ENCODE data around the gene PLAC9. TPM values are rescaled to one million over a fixed set of nuclear protein-coding genes. Genes with fewer than 3 reads are reported as not detected.
"Not testable (repeated sequence)": the region's sequence is repeated elsewhere in the genome, so short reads cannot be mapped to it uniquely, and the experiment has no call there.

PLAC9 gene
- total RNA-seq, 1 donor from 2014 or later = 1.5 TPM

DNA sequence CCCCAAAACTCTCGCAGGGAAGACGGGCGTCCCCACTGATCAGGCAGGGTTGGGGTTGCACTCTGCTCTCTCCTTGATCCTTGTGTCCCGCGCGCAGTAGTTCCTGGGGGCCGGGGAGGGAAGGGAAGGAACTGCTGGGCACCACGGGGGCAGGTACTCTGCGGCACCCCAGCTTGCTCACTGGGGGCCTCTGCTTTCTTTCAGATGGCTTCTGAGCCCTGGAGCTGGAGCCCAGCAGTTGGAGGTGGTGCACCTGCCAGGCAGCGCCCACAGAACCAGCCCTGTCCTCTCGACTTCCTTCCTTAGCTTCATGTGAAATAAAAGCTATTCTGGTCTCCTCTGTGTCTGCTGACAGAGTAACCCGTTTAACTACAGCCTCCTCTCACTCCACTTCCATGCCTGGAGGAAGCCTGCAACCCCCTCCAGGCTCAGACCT is 12.2 kb downstream of the PLAC9 start:
- Mint-ChIP-seq H3K4me1 (ENCODE audit: low read depth, unreplicated experiment) (peaks cover 6% of the 10 kb centered on the region), H3K27me3 (ENCODE audit: low read depth, unreplicated experiment) (peaks cover 15% of the 10 kb centered on the region), H3K9me3 (ENCODE audit: unreplicated experiment) (no peaks in the 10 kb centered on the region), H3K27ac (ENCODE audit: unreplicated experiment) (no peak overlapping the region), H3K4me3 (ENCODE audit: unreplicated experiment) (no peak overlapping the region), H3K36me3 (ENCODE audit: low read depth, unreplicated experiment) (peaks cover 4% of the 10 kb centered on the region)
- H3K4me3 ChIP-seq (ENCODE audit: insufficient read depth, low read depth, low read length) = no peak overlapping the region
- no peaks in the 10 kb centered on the region for H3K79me2 ChIP-seq (ENCODE audit: insufficient read depth, low read length)
- DNase-seq (ENCODE audit: low read depth) (no peak), FAIRE-seq (no peak)
- no peaks in the 10 kb centered on the region for H4K20me1 ChIP-seq (ENCODE audit: insufficient read depth, low read length)
- H2AFZ ChIP-seq (ENCODE audit: low read depth, low read length) = no peak overlapping the region
- no peak overlapping the region for H3K27ac ChIP-seq (ENCODE audit: low read depth, low read length)
- no peaks in the 10 kb centered on the region for H3K27me3 ChIP-seq (ENCODE audit: insufficient read depth, low read length)
- H3K9ac ChIP-seq (ENCODE audit: low read length) = no peak overlapping the region
- no peaks in the 10 kb centered on the region for H3K36me3 ChIP-seq (ENCODE audit: insufficient read depth, low read length)
- TF ChIP-seq, protein P1, sequence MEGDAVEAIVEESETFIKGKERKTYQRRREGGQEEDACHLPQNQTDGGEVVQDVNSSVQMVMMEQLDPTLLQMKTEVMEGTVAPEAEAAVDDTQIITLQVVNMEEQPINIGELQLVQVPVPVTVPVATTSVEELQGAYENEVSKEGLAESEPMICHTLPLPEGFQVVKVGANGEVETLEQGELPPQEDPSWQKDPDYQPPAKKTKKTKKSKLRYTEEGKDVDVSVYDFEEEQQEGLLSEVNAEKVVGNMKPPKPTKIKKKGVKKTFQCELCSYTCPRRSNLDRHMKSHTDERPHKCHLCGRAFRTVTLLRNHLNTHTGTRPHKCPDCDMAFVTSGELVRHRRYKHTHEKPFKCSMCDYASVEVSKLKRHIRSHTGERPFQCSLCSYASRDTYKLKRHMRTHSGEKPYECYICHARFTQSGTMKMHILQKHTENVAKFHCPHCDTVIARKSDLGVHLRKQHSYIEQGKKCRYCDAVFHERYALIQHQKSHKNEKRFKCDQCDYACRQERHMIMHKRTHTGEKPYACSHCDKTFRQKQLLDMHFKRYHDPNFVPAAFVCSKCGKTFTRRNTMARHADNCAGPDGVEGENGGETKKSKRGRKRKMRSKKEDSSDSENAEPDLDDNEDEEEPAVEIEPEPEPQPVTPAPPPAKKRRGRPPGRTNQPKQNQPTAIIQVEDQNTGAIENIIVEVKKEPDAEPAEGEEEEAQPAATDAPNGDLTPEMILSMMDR (IDR thresholded peaks at IDR 0.05; ENCODE audit: insufficient read depth, low read depth, low read length) = no peak
- TF ChIP-seq EZH2 (IDR thresholded peaks at IDR 0.05; ENCODE audit: insufficient read depth, low read length) = no peak
- no peaks in the 10 kb centered on the region for H3K9me3 ChIP-seq (ENCODE audit: insufficient read depth, low read depth, low read length)
- peaks cover 8% of the 10 kb centered on the region for H3K4me1 ChIP-seq (ENCODE audit: insufficient read depth, low read length)
- H3K4me2 ChIP-seq (ENCODE audit: low read length) = no peak overlapping the region

DNA sequence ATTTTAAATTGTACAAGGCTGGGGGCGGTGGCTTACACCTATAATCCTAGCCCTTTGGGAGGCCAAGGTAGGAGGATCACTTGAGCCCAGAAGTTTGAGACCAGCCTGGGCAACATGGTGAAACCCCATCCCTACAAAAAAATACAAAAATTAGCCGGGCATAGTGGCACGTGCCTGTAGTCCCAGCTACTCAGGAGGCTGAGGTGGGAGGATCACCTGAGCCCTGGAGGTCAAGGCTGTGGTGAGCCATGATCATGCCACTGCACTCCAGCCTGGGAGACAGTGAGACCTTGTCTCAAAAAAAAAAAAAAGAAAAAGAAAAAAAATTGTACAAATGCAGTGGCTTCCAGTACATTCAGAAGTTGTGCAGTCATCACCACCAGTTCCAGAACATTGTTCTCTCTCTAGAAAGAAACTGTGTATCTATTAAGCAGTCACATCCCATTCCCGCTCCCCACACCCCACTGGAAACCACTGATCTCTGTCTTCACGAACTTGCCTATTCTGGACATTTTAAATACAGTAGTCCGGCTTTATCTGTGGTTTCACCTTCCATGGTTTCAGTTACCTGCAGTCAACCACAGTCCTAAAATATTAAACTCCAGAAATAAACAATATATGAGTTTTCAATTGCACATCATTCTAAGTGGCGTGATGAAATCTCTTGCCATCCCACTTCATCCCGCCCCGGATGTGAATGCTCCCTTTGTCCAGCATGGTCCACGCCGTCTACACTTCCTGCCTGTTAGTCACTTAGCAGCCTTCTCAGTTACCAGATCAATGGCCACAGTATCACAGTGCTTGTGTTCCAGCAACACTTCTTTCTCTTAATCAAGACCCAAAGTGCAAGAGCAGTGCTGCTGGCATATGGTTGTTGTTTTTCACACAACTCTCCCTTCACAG is 13.1 kb downstream of the PLAC9 start:
- peak; percentile 26 for FAIRE-seq
- H3K9ac ChIP-seq (ENCODE audit: low read length); H3K27ac ChIP-seq (ENCODE audit: low read depth, low read length); H3K36me3 Mint-ChIP-seq (ENCODE audit: low read depth, unreplicated experiment); H3K4me3 ChIP-seq (ENCODE audit: insufficient read depth, low read depth, low read length); H3K79me2 ChIP-seq (ENCODE audit: insufficient read depth, low read length); H3K9me3 Mint-ChIP-seq (ENCODE audit: unreplicated experiment); H3K4me1 ChIP-seq (ENCODE audit: insufficient read depth, low read length); H3K27me3 ChIP-seq (ENCODE audit: insufficient read depth, low read length); H3K4me1 Mint-ChIP-seq (ENCODE audit: low read depth, unreplicated experiment); H3K9me3 ChIP-seq (ENCODE audit: insufficient read depth, low read depth, low read length); H2AFZ ChIP-seq (ENCODE audit: low read depth, low read length); H4K20me1 ChIP-seq (ENCODE audit: insufficient read depth, low read length); H3K36me3 ChIP-seq (ENCODE audit: insufficient read depth, low read length): not testable (repeated sequence)
- peak overlapping the region; percentile 53 for H3K27ac Mint-ChIP-seq (ENCODE audit: unreplicated experiment)
- peak; percentile 76 for DNase-seq (ENCODE audit: low read depth)
- peaks cover 10% of the 10 kb centered on the region for H3K27me3 Mint-ChIP-seq (ENCODE audit: low read depth, unreplicated experiment)
- peak overlapping the region; percentile 36 for H3K4me3 Mint-ChIP-seq (ENCODE audit: unreplicated experiment)
- H3K4me2 ChIP-seq (ENCODE audit: low read length) = peak overlapping the region; percentile 28

DNA sequence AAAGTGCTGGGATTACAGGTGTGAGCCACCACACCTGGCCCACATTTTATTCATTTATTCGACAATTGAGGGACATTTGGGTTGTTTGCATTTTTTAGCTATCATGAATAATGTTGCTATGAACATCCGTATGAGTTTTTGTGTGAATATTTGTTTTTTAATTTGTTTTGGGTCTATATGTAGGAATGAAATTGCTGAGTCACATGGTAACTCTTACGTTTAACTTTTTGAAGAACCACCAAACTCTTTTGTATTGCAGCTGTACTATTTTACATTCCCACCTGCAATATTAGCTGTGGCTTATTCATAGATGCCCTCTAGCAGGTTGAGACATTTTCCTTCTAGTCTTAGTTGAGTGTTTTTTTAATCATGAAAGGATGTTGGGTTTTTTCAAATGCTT is 14.4 kb downstream of the PLAC9 start:
- Histone ChIP-seq H3K4me2 (ENCODE audit: low read length) (no peak overlapping the region), H4K20me1 (ENCODE audit: insufficient read depth, low read length) (peaks cover 3% of the 10 kb centered on the region), H3K4me3 (ENCODE audit: insufficient read depth, low read depth, low read length) (no peak overlapping the region), H2AFZ (ENCODE audit: low read depth, low read length) (no peak overlapping the region), H3K27ac (ENCODE audit: low read depth, low read length) (no peak overlapping the region), H3K36me3 (ENCODE audit: insufficient read depth, low read length) (peaks cover 2% of the 10 kb centered on the region), H3K27me3 (ENCODE audit: insufficient read depth, low read length) (no peaks in the 10 kb centered on the region), H3K9ac (ENCODE audit: low read length) (no peak overlapping the region), H3K4me1 (ENCODE audit: insufficient read depth, low read length) (peaks cover 8% of the 10 kb centered on the region), H3K79me2 (ENCODE audit: insufficient read depth, low read length) (no peaks in the 10 kb centered on the region), H3K9me3 (ENCODE audit: insufficient read depth, low read depth, low read length) (no peaks in the 10 kb centered on the region)
- FAIRE-seq = no peak
- peaks cover 9% of the 10 kb centered on the region for H3K36me3 Mint-ChIP-seq (ENCODE audit: low read depth, unreplicated experiment)
- TF ChIP-seq EZH2 (IDR thresholded peaks at IDR 0.05; ENCODE audit: insufficient read depth, low read length) = no peak
- TF ChIP-seq, protein P1 (IDR thresholded peaks at IDR 0.05; ENCODE audit: insufficient read depth, low read depth, low read length) = no peak
- no peak overlapping the region for H3K27ac Mint-ChIP-seq (ENCODE audit: unreplicated experiment)
- H3K4me1 Mint-ChIP-seq (ENCODE audit: low read depth, unreplicated experiment) = peaks cover 8% of the 10 kb centered on the region
- no peak overlapping the region for H3K4me3 Mint-ChIP-seq (ENCODE audit: unreplicated experiment)
- DNase-seq (ENCODE audit: low read depth) = no peak
- H3K27me3 Mint-ChIP-seq (ENCODE audit: low read depth, unreplicated experiment) = peaks cover under 1% of the 10 kb centered on the region
- no peaks in the 10 kb centered on the region for H3K9me3 Mint-ChIP-seq (ENCODE audit: unreplicated experiment)

All from astrocyte (in vitro differentiated cells and primary cell).